Embryonic facial prominence (tissue), 1 donor: Measurements from ENCODE around the gene TM2D1.
"Not testable (repeated sequence)": the region's sequence is repeated elsewhere in the genome, so short reads cannot be mapped to it uniquely, and the experiment has no call there.

Experiments
- DNase-seq: peaks from one replicate; pipeline ENCODE4 v3.0.0-alpha.2; 2016; ENCODE audit errors: extremely low spot score

TM2D1 gene

DNA sequence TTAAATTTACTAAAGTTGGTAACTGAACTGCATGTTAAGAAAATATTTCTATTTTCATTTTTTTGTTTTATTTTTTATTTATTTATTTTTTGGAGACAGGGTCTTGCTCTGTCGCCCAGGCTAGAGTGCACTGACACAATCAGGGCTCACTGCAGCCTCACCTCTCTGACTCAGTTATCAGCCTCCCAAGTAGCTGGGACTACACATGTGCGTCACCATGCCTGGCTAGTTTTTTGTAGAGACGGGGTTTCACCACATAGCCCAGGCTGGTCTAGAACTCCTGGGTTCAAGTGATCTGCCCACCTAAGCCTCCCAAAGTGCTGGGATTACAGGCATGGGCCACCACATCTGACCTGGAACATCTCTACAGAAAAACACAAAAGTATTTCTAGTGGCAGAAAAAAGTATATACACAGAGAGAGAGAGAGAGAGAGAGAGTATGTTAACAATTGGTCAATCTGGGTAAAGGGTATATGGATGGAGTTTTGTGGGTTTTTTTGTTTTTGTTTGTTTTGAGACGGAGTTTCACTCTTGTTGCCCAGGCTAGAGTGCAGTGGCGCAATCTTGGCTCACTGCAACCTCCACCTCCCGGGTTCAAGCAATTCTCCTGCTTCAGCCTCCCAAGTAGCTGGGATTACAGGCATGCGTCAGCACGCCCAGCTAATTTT, 5.8 kb downstream of the TM2D1 start:
- DNase-seq = not testable (repeated sequence)

GRCh38 chr1:61711969-61712368, 13.0 kb downstream of the TM2D1 start:
- no peak for DNase-seq

DNA sequence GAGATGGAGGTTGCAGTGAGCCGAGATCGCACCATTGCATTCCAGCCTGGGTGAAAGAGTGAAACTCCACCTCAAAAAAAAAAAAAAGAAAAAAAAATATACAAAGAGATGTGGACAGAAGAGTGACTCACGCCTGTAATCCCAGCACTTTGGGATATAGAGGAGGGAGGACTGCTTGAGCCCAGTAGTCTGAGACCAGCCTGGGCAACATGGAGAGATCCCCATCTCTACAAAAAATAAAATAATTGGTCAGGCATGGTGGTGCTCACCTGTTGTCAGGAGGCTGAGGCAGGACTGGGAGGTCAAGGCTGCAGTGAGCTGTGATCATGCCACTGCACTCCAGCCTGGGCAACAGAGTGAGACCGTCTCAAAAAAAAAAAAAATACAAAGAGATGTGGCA, 13.7 kb downstream of the TM2D1 start:
- not testable (repeated sequence) for DNase-seq

DNA sequence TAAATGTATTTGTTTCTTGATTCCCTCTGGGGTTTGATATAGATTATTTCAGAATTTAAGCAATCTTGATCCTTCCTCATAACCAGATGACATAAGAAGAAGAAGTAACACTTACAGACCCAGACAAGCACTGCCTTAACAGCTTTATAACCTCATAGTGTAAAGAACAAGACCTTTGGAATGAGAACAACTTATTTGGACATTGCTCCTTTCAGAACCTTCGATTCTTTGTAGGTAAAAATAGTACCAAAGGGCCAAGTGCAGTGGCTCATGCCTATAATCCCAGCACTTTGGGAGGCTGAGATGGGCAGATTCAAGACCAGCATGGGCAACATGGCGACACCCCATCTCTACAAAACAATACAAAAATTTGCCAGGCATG, 15.0 kb downstream of the TM2D1 start:
- no peak for DNase-seq

DNA sequence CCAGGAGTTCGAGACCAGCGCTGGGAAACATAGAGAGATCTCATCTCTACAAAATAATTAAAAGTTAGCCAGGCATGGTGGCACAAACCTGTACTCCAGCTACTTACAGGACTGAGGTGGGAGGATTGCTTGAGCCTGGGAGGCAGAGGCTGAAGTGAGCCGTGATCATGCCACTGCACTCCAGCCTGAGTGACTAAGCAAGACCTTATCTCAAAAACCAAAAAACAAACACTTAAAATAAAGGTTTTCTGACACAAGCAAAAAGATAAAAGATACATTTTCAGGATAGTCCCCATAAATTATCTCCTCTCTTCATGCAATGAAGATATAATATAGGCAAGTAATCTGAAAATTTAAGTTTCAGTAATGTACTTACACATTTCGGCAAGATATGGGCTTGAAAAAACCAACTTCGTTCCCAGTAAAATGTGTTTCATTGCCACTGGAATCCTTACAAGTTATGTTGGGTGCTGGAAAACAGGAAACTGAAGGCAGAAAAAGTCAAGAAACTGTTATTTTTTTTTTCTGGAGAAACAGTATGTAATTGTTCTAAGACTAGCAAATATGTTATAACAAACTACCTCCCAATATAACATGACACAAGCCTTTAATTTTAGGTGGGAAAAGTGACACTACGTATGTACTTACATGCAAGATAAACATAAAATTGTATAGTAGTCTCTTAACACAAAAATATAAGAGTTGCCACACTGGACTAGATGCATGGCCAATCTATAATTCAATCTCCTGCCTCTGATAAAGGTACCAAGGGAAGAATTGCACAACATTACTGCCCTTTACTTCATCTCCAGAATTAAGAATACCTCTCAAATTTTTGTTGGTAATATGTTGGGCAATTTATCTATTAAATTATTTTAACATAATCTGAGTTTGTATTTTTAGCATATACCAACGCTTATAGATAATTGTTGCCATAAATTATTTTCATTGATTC, 15.7 kb downstream of the TM2D1 start:
- no peak for DNase-seq

DNA sequence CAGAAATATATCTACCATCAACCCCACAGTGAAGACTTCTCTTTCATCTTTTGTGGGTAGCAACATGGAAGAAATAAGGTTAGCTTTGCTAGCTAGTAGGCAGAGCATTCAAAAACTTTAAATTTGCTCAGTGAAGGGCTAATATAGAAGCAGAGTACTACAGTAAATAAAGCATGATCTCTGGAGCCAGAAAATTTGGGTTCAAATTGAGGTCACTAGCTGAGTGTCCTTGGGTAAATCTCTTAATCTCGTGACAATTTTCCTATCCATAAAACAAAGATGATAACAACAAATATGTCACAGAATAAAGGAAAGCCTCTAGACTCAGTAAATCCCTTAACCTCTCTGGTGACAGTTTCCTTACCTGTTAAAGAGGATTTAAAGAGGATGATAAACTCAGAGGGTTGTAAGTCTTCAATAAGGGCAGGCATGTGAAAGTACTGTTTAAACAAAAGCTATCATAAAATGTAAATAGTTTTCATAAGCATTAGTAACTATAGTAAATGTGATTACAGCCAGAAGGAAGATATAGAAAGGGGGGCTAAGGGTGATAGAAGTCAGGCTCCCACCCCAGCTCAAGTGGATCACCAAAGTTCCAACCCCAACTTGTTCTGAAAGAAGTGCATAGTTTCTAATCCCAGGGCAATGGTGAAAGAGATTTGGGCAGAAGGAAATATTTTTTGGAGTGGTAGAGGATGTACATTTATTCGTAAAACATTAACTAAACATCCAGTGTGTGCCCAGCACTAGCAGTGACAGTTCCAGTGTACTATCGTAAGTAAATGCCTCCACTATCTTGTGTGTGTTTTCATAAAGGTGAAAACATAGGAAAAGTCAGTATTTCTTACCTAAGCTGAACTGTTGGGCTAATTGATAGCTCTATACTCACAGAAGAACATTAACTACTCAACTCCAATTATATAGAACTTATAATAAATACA, 24.8 kb downstream of the TM2D1 start:
- DNase-seq = no peak

DNA sequence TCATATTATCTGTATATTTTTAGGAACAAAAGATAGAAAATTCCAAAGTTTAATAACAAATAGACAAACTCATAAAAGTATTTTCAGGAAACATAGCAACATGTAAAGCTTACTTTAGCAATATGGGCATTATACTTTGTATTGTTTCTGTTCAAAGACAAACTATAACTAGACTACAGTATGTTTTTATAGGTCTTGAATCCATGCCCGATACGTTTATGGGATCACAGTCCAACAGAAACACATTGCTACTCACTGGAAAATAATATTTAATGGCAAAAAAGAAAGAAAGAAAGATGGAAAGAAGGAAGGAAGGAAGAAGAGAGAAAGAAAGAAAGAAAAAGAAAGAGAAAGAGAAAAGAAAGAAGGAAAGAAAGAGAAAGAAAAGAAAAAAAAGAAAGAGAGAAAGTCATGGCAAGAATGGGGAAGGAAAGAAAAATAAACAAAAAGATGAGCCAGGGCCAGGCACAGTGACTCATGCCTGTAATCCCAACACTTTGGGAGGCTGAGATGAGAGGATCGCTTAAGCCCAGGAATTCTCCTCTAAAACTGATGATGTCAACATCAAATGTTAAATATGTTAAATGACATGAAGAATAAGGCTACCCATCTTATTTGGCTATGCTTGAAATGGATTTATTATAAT, 32.7 kb downstream of the TM2D1 start:
- DNase-seq = no peak

DNA sequence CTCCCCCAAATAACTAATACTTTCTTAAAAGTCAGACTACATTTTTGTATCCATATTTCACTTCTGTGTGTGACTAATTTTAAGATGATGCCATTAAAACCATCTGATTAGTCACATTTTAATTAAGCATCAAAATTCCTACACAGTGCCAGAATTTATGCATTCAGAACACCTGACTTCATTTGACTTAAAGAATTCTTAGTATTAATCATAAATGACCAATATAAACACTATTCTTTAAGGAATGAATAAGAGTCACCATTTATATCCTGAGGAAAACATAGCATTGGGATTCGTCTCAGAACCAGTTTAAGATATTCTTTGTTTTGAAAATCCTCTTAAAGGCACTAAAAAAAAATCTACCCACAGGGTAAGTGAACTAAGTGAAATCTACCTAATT, 37.0 kb downstream of the TM2D1 start:
- DNase-seq = no peak

DNA sequence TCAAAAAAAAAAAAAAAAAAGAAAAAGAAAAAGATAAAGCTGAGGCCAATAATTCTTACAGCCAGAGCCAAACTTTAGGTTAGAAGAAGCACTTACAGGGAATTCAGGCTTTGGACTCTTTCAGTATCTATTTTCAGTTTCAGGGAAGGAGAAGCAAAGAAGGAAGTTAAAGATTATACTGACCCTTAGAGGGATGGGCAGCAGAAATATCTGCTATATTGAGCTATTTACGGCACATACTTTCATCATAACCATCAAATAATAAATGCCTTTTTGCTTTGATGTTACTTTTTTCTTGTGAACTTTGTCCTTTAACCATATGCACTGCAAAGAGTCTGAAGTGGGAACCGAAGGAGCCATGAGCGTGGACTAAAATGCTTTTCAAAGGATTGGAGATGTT, 42.0 kb downstream of the TM2D1 start:
- no peak for DNase-seq

- DNase-seq = no peak
Observed at GRCh38 chr1:61680500-61680899, 44.4 kb downstream of the TM2D1 start.

- DNase-seq = not testable (repeated sequence)
Observed at GRCh38 chr1:61676881-61677280, 48.1 kb downstream of the TM2D1 start.

DNA sequence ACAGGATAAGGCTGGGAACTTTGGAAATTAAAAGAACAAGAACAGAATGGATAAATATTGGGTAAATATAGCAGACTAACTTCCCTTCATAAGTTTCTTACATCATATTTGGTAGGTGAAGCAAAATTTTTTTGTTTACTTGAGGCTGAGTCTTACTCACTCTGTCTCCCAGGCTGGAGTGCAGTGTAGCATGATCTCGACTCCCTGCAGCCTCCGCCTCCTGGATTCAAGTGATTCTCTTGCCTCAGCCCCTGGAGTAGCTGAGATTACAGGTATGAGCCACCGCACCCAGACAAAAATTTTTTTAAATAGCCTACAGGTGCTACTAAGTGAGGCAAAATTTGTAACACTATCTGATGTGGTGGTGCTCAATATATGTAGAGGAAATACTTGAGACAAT, 50.7 kb downstream of the TM2D1 start:
- no peak for DNase-seq

GRCh38 chr1:61672376-61672775, 52.6 kb downstream of the TM2D1 start:
- DNase-seq = no peak

GRCh38 chr1:61670445-61670844, 54.5 kb downstream of the TM2D1 start:
- no peak for DNase-seq

- no peak for DNase-seq
Observed at GRCh38 chr1:61670016-61670415, 54.9 kb downstream of the TM2D1 start.

- no peak for DNase-seq
Observed at GRCh38 chr1:61659061-61659460, 65.9 kb downstream of the TM2D1 start.

DNA sequence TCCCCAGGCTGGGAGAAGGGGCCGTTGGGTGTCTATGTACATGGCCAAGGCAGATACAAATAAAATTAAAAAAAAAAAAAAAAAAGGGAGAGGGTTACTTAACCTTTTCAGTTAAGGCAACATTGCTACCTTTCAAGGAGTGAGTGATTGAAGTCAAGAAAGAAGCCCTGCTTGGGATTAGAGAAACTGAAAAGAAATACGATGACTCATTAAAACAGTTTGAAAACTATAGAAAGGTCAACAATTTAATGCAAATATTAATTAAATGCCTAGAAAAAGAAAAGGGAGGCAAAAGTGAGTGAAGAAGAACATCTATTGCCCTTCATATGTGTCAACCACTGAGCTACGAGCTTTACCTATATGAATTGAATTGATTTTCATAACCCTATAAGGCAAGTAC, 69.5 kb downstream of the TM2D1 start:
- DNase-seq = no peak

DNA sequence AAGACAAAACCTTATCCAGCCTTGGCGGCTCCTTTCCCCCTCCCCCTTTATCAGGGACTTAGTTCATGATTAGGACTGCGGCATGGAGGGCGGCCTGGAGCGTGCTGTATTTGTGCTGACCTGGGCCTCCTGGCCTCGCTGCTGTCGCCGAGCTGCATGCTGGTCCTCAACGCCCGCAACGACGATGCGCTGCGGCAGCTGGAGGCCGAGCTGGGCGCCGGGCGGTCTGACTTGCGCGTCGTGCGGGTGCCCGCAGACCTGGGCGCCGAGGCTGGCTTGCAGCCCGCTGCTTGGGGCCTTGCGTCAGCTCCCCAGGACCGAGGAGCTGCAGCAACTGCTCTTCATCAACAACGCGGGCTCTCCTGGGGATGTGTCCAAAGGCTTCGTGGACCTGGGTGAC, 70.9 kb downstream of the TM2D1 start:
- DNase-seq = no peak

DNA sequence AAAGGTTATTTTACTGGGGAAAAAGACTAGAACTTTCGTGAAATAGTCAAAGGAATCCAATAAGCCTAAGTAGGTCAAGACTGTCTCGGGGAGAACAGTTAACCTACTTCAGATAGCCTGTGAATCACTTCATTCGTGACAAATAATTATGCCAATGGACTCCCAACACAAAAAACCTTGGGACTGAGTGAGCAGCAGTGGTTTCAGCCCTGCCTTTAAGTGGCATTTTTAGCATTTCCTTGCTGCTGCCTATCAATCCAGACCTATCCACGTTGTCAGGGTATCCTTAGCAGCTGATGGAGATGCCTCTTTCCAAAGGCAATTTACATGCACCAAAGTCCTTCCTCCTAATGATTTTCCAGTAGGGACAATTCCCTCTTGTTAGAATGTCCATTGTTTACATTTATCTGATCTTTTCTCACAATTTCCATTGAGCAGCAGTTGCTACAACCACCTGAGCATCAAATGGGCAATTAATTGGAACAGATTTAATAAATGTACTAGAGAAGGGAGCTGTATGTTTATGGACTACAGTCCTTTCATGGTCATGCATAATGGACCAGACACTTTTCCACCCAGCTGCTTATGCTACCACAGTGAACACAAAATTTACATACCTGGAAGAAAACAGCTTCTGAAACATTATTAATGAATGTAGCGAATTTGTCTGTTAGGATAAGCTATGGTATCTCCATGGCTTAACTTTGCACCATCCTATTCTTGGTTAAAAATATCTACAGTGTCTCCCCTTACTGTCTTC, 75.8 kb downstream of the TM2D1 start:
- DNase-seq = no peak

GRCh38 chr1:61647142-61647541, 77.8 kb downstream of the TM2D1 start:
- DNase-seq = no peak

DNA sequence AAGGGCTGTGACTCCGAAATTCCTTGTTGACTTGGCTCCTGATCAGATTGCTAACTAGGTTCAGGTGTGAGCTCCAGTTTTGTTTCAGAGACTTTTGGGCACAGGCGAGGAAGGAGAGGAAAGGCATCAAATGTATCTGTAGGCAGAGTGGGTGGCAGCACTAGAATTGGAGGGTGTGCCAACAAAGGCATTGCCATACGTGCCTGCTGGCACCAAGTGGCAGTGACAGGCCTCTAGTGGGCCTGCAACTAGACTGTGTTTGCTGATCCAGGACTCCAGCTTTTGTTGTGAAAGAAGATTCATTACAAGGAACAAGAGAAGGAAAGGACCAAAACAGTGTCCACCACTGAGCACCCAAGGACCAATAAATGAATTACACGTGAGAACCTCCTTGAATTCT, 79.5 kb downstream of the TM2D1 start:
- DNase-seq = no peak
